Measurements from ENCODE around the gene HOXA4. TPM values are rescaled to one million over a fixed set of nuclear protein-coding genes. Genes with fewer than 3 reads are reported as not detected.

The HOXA4 gene
- total and polyA plus RNA-seq, 3 experiments from 2014 or later: 0.11 to 0.20 TPM; not detected in 1

DNA sequence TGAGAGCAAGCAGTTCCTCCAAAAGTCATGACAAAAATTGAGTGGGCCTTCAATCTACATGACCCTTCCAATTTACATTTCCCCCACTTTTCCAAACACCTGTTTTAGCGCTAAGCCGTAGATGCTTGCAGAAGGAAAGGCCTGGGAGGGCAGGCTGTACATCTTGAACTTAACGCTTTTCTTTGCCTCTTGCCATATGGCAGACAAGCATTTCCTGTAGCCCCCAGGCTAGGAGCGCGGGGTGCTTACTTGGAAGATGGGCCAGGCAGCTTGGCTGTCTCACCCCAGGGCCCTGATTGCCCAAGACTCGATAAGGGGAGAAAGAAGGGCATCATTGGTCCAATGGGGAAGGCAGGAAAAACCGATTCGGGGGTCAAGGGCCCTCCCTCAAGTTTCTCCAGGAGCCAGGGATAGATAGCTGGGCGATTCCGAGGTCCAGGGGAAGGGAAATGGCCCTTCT, 41.8 kb upstream of the HOXA4 start:
- POLR2A ChIA-PET: interaction anchor here (0.8 kb wide), 1 partner anchor 14 kb away, joined by 3 read pairs; no protein-coding TSS in a partner anchor
- H3K36me3 Mint-ChIP-seq: no peaks in the 10 kb centered on the region
- peak overlapping the region; percentile 56 to 87 (median 81) for H3K4me3 Mint-ChIP-seq
- Histone ChIP-seq H3K9me3 (ENCODE audit: low read length) (no peaks in the 10 kb centered on the region), H3K4me1 (ENCODE audit: insufficient read depth, low read length) (peaks cover 31% of the 10 kb centered on the region), H3K36me3 (ENCODE audit: insufficient read depth, low read length) (no peaks in the 10 kb centered on the region), H3K27ac (ENCODE audit: low read depth, low read length) (no peak overlapping the region), H3K4me3 (ENCODE audit: low read length) (no peak overlapping the region), H3K27me3 (ENCODE audit: insufficient read depth, low read length, poor library complexity, severe bottlenecking) (peaks cover 74% of the 10 kb centered on the region)
- peaks cover 0 to 16% (median 5%) of the 10 kb centered on the region in 5 donors for H3K9me3 Mint-ChIP-seq
- DNase-seq: peak in 1 of 5 donors; percentile 35
- H3K27me3 Mint-ChIP-seq: peaks cover 70 to 74% of the 10 kb centered on the region in 2 donors
- CTCF ChIA-PET: interaction anchor here (0.7 to 4.0 kb wide), 7 partner anchors 10 to 485 kb away, joined by 3 to 26 read pairs (median 4); partner anchors contain the start of genes HOXA11 and HOXA6
- peak overlapping the region in 3 of 8 donors; percentile 25 to 82 (median 60) for H3K27ac Mint-ChIP-seq
- H3K4me1 Mint-ChIP-seq: peaks cover 19 to 33% (median 22%) of the 10 kb centered on the region in 3 donors

GRCh38 chr7:27171637-27172314, 41.2 kb upstream of the HOXA4 start:
- peaks cover 75 to 77% of the 10 kb centered on the region in 2 donors for H3K27me3 Mint-ChIP-seq
- peaks cover 32% of the 10 kb centered on the region for H3K4me1 ChIP-seq (ENCODE audit: insufficient read depth, low read length)
- no peaks in the 10 kb centered on the region for H3K36me3 Mint-ChIP-seq
- H3K27ac ChIP-seq (ENCODE audit: low read depth, low read length): no peak overlapping the region
- ChIA-PET POLR2A (no interaction called here), CTCF (interaction anchor here (1.5 to 4.0 kb wide), 3 partner anchors 10 to 21 kb away, joined by 3 to 26 read pairs (median 10); partner anchors contain the start of gene HOXA11)
- H3K27me3 ChIP-seq (ENCODE audit: insufficient read depth, low read length, poor library complexity, severe bottlenecking): peaks cover 79% of the 10 kb centered on the region
- DNase-seq: peak in 1 of 5 donors; percentile 40
- H3K27ac Mint-ChIP-seq: peak overlapping the region in 3 of 8 donors; percentile 60 to 82 (median 77)
- H3K9me3 ChIP-seq (ENCODE audit: low read length): no peaks in the 10 kb centered on the region
- peaks cover 0 to 16% (median 5%) of the 10 kb centered on the region in 5 donors for H3K9me3 Mint-ChIP-seq
- peak overlapping the region; percentile 56 to 87 (median 81) for H3K4me3 Mint-ChIP-seq
- H3K4me1 Mint-ChIP-seq: peaks cover 19 to 37% (median 24%) of the 10 kb centered on the region in 3 donors
- no peaks in the 10 kb centered on the region for H3K36me3 ChIP-seq (ENCODE audit: insufficient read depth, low read length)
- no peak overlapping the region for H3K4me3 ChIP-seq (ENCODE audit: low read length)

DNA sequence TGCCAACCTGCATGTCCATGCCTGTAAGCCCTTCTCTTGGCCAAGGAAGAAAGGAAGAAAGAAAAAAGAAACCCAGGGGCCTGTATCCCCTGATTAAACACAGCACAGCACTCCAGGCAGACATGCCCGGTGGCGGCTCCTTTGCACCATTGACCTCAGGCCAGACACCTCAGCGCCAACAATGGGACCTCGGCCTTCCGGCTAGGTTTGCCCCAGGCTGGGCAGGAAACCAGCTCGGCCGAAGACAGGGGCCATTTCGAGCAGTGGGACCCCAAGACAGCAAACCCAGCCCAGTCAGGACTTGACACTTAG, 40.7 kb upstream of the HOXA4 start:
- Histone ChIP-seq H3K9me3 (ENCODE audit: low read length) (no peaks in the 10 kb centered on the region), H3K27me3 (ENCODE audit: insufficient read depth, low read length, poor library complexity, severe bottlenecking) (peaks cover 84% of the 10 kb centered on the region)
- POLR2A ChIA-PET: no interaction called here

DNA sequence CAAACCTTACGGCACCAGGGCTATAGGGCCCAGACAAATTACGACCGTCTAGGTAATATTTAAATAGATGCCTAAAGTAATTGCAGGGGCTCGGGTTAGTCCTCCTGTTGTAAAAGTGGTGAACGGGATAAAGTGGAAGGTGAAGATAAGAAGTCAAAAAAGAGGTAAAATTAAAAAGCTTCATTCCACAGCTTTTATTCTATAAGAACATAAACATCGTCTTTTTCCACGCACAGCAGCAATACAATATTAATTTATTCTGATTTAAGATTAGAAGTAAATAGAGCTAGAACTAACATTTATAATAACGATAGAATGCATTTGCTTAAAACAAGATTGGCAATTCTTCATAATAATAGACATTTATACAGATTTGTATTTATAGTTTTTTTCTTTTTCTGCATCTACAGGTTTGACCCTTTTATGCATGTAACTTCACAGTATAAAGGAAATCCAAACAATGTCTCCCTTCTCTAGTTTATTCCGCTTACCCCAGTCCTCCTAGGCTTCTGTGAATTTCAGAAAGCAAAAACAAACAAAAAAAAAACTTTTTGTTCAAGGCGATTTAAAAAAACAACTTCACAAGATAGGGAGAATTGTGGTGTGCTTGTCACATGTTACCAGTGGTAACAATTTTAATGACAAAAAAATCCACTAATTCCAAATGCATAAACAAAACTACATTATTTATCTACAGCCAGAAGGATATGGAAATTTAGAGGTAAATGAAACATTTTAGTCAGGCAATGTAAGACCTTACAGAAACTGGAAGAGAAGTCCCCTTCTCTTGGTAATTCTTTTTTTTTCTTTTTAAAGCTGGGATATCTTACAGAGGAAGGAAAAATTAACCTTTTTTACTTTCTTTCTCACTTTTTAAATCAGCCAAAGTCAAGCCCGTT, 40.1 kb upstream of the HOXA4 start:
- Mint-ChIP-seq H3K27ac (peak overlapping the region in 1 of 8 donors; percentile 82), H3K36me3 (no peaks in the 10 kb centered on the region), H3K27me3 (peaks cover 75 to 80% of the 10 kb centered on the region in 2 donors), H3K9me3 (peaks cover 0 to 19% (median 5%) of the 10 kb centered on the region in 5 donors), H3K4me3 (peak overlapping the region in 3 of 7 donors; percentile 2 to 87 (median 9)), H3K4me1 (peaks cover 23 to 46% (median 29%) of the 10 kb centered on the region in 3 donors)
- POLR2A ChIA-PET: no interaction called here
- H3K27ac ChIP-seq (ENCODE audit: low read depth, low read length): no peak overlapping the region
- DNase-seq: no peak
- CTCF ChIA-PET: interaction anchor here (1.0 to 4.0 kb wide), 5 partner anchors 9 to 25 kb away, joined by 3 to 26 read pairs (median 4); no protein-coding TSS in a partner anchor
- H3K9me3 ChIP-seq (ENCODE audit: low read length): no peaks in the 10 kb centered on the region
- no peak overlapping the region for H3K4me3 ChIP-seq (ENCODE audit: low read length)
- H3K27me3 ChIP-seq (ENCODE audit: insufficient read depth, low read length, poor library complexity, severe bottlenecking): peaks cover 90% of the 10 kb centered on the region
- no peaks in the 10 kb centered on the region for H3K36me3 ChIP-seq (ENCODE audit: insufficient read depth, low read length)
- peaks cover 43% of the 10 kb centered on the region for H3K4me1 ChIP-seq (ENCODE audit: insufficient read depth, low read length)

More for the DNA sequence above, 40.7 kb upstream of the HOXA4 start:
- Histone ChIP-seq H3K36me3 (ENCODE audit: insufficient read depth, low read length) (no peaks in the 10 kb centered on the region), H3K27ac (ENCODE audit: low read depth, low read length) (no peak overlapping the region), H3K4me1 (ENCODE audit: insufficient read depth, low read length) (peaks cover 37% of the 10 kb centered on the region), H3K4me3 (ENCODE audit: low read length) (no peak overlapping the region)
- DNase-seq: peak in 1 of 5 donors; percentile 32
- peak overlapping the region in 5 of 7 donors; percentile 7 to 87 (median 63) for H3K4me3 Mint-ChIP-seq
- peaks cover 0 to 16% (median 5%) of the 10 kb centered on the region in 5 donors for H3K9me3 Mint-ChIP-seq
- peak overlapping the region in 3 of 8 donors; percentile 12 to 82 (median 77) for H3K27ac Mint-ChIP-seq
- peaks cover 19 to 42% (median 26%) of the 10 kb centered on the region in 3 donors for H3K4me1 Mint-ChIP-seq
- H3K27me3 Mint-ChIP-seq: peaks cover 77 to 80% of the 10 kb centered on the region in 2 donors
- CTCF ChIA-PET: interaction anchor here (1.5 to 4.0 kb wide), 3 partner anchors 10 to 21 kb away, joined by 3 to 26 read pairs (median 10); partner anchors contain the start of gene HOXA11
- no peaks in the 10 kb centered on the region for H3K36me3 Mint-ChIP-seq

DNA sequence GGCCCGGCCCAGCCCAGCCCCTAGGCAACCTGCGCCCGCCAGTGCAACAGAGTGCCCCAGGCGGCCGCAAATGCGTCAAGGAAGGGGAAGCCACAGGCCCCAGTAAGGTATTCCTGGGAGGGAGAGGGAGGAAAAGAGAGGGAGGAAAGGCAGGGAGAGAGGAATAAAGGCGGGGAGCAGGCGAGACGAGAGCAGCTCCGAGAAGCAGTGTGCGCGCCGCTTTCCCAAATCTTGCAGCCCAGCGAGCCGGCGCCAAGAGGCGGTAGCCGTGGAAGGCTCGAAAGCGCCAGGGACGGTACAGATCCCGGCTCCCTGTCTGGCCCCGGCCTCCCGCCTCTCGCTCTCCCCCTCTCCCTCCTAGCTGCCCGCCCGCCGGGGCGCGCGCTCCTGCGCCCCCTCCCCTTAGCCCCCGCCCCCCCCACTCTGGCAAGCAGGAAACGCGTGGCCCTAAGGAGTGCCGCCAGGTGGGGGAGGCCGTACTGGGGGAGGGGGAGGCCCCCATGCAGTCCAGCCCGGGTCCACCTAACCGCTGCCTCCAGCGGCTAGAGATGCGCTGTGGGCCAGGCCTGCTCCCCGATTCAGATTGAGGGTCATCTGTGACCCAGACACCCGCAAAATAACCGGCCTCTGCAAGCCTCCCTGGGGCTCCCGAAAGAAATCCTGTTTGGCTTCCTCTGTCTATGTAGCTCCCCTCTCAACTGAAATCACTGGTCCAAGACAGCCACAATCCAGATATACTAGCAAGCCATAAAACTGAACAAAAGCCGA, 39.3 kb upstream of the HOXA4 start:
- no peaks in the 10 kb centered on the region for H3K36me3 ChIP-seq (ENCODE audit: insufficient read depth, low read length)
- POLR2A ChIA-PET: no interaction called here
- H3K27me3 ChIP-seq (ENCODE audit: insufficient read depth, low read length, poor library complexity, severe bottlenecking): peaks cover 92% of the 10 kb centered on the region
- H3K4me3 ChIP-seq (ENCODE audit: low read length): no peak overlapping the region
- Mint-ChIP-seq H3K4me1 (peaks cover 27 to 47% (median 30%) of the 10 kb centered on the region in 3 donors), H3K27ac (peak overlapping the region in 2 of 8 donors; percentile 39 to 82), H3K9me3 (peaks cover 0 to 18% (median 5%) of the 10 kb centered on the region in 5 donors), H3K36me3 (no peaks in the 10 kb centered on the region), H3K4me3 (peak overlapping the region in 4 of 7 donors; percentile 9 to 77 (median 45)), H3K27me3 (peaks cover 71 to 79% of the 10 kb centered on the region in 2 donors)
- H3K9me3 ChIP-seq (ENCODE audit: low read length): no peaks in the 10 kb centered on the region
- H3K4me1 ChIP-seq (ENCODE audit: insufficient read depth, low read length): peaks cover 51% of the 10 kb centered on the region
- H3K27ac ChIP-seq (ENCODE audit: low read depth, low read length): no peak overlapping the region
- CTCF ChIA-PET: interaction anchor here (1.0 to 4.0 kb wide), 5 partner anchors 8 to 26 kb away, joined by 3 to 26 read pairs (median 9); no protein-coding TSS in a partner anchor
- DNase-seq: peak in 1 of 5 donors; percentile 36

GRCh38 chr7:27168265-27168947, 37.8 kb upstream of the HOXA4 start:
- peak in 1 of 5 donors; percentile 47 for DNase-seq
- H3K9me3 ChIP-seq (ENCODE audit: low read length): no peaks in the 10 kb centered on the region
- peak overlapping the region in 4 of 8 donors; percentile 2 to 62 (median 32) for H3K27ac Mint-ChIP-seq

More at GRCh38 chr7:27168265-27168947, 37.8 kb upstream of the HOXA4 start:
- no peak overlapping the region for H3K27ac ChIP-seq (ENCODE audit: low read depth, low read length)
- H3K4me1 ChIP-seq (ENCODE audit: insufficient read depth, low read length): peaks cover 47% of the 10 kb centered on the region
- H3K4me3 ChIP-seq (ENCODE audit: low read length): no peak overlapping the region
- H3K36me3 ChIP-seq (ENCODE audit: insufficient read depth, low read length): no peaks in the 10 kb centered on the region
- ChIA-PET POLR2A (no interaction called here), CTCF (interaction anchor here (1.4 to 3.3 kb wide), 4 partner anchors 9 to 27 kb away, joined by 4 to 16 read pairs (median 6); no protein-coding TSS in a partner anchor)
- Mint-ChIP-seq H3K4me1 (peaks cover 27 to 41% (median 31%) of the 10 kb centered on the region in 3 donors), H3K9me3 (peaks cover 0 to 18% (median 5%) of the 10 kb centered on the region in 5 donors), H3K27me3 (peaks cover 82 to 86% of the 10 kb centered on the region in 2 donors), H3K36me3 (no peaks in the 10 kb centered on the region), H3K4me3 (peak overlapping the region in 6 of 7 donors; percentile 23 to 71 (median 30))
- H3K27me3 ChIP-seq (ENCODE audit: insufficient read depth, low read length, poor library complexity, severe bottlenecking): peaks cover 95% of the 10 kb centered on the region
